ENCODE measurements around the gene RSU1. TPM values are rescaled to one million over a fixed set of nuclear protein-coding genes. Genes with fewer than 3 reads are reported as not detected.

RSU1 gene
- polyA plus RNA-seq, 2 of the 4 experiments (the other 2 are of a cell fraction) = 99.3 to 114 TPM

GRCh38 chr10:16748749-16749148, 68.5 kb downstream of the RSU1 start:
- Histone ChIP-seq H3K9me3 (no peaks in the 10 kb centered on the region), H3K4me2 (no peak overlapping the region), H3K27ac (no peak overlapping the region), H3K4me1 (no peaks in the 10 kb centered on the region), H3K4me3 (no peak overlapping the region)
- CTCF ChIA-PET = interaction anchor here (0.6 kb wide), 1 partner anchor 605 kb away, joined by 3 read pairs; no protein-coding TSS in a partner anchor
- ATAC-seq (no peak), FAIRE-seq (no peak), DNase-seq (ENCODE audit: low read depth in 1 of 2, low spot score in 1 of 2) (no peak)
- 88% methylated on average over 7 of the region's 7 CpGs for WGBS (ENCODE audit: missing lambda C conversion rate)
- POLR2A ChIA-PET = no interaction called here
- TF ChIP-seq RAD21 (conservative IDR thresholded peaks at IDR 0.05 in 1 of 2, IDR thresholded peaks at IDR 0.05 in 1 of 2) (no peak), FOSL2 (IDR thresholded peaks at IDR 0.05) (no peak), FOSL2 (CRISPR knock-in tag; IDR thresholded peaks at IDR 0.05) (no peak), NPAS2 (CRISPR knock-in tag; IDR thresholded peaks at IDR 0.05; ENCODE audit: borderline replicate concordance) (no peak), ZC3H11A (IDR thresholded peaks at IDR 0.05) (no peak), GATA3 (IDR thresholded peaks at IDR 0.05; ENCODE audit: borderline replicate concordance) (no peak), SREBF2 (IDR thresholded peaks at IDR 0.05) (no peak), POLR2AphosphoS2 (conservative IDR thresholded peaks at IDR 0.05; ENCODE audit: low read length) (no peak), RNF2 (IDR thresholded peaks at IDR 0.05; ENCODE audit: borderline replicate concordance, low read depth) (no peak), TP53 (CRISPR knock-in tag; IDR thresholded peaks at IDR 0.05) (no peak), NFE2L2 (conservative IDR thresholded peaks at IDR 0.05; ENCODE audit: low read length) (no peak), RFX5 (IDR thresholded peaks at IDR 0.05) (no peak), HDAC2 (IDR thresholded peaks at IDR 0.05) (no peak), JUN (IDR thresholded peaks at IDR 0.05) (no peak), EP300 (IDR thresholded peaks at IDR 0.05) (no peak)

DNA sequence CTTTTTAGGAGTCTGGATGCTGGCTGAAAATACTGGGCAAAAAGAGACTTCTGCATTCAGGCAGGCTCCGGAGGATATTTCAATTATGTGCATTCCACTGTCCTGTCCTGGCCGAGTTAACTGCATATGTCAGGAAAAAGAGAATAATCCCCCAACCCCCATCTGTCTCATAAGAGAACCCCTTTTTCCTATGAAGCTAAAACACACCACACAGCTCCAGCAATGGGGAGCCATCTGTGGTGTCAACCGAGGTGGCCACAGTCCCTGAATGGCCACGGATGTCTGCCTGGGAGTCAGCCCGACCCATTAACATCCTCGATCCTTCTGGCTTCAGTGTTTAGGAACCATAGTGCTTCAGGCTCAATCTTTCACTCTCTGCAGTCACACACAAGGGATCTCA, 70.4 kb downstream of the RSU1 start:
- Histone ChIP-seq H3K4me2 (no peak overlapping the region), H3K27ac (no peak overlapping the region), H3K9me3 (no peaks in the 10 kb centered on the region), H3K4me3 (no peak overlapping the region), H3K4me1 (no peaks in the 10 kb centered on the region)
- DNase-seq (ENCODE audit: low read depth in 1 of 2, low spot score in 1 of 2) (no peak), ATAC-seq (no peak), FAIRE-seq (no peak)
- CTCF ChIA-PET = interaction anchor here (0.6 kb wide), 1 partner anchor 1162 kb away, joined by 3 read pairs; no protein-coding TSS in a partner anchor
- TF ChIP-seq, protein P1, sequence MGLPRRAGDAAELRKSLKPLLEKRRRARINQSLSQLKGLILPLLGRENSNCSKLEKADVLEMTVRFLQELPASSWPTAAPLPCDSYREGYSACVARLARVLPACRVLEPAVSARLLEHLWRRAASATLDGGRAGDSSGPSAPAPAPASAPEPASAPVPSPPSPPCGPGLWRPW (IDR thresholded peaks at IDR 0.05) = no peak
- TF ChIP-seq RFX5 (IDR thresholded peaks at IDR 0.05) (no peak), PHF8 (IDR thresholded peaks at IDR 0.05; ENCODE audit: borderline replicate concordance, low read depth) (no peak), BCL3 (IDR thresholded peaks at IDR 0.05) (no peak), ZNF302 (CRISPR knock-in tag; IDR thresholded peaks at IDR 0.05) (no peak), HOXB13 (CRISPR knock-in tag; IDR thresholded peaks at IDR 0.05; ENCODE audit: low read depth) (no peak), NR3C1 (IDR thresholded peaks at IDR 0.05) (no peak), POLR2A (IDR thresholded peaks at IDR 0.05; ENCODE audit: low read length) (no peak), KDM5A (IDR thresholded peaks at IDR 0.05) (no peak), HOXB5 (CRISPR knock-in tag; IDR thresholded peaks at IDR 0.05) (no peak)
- TF ChIP-seq, protein P2, sequence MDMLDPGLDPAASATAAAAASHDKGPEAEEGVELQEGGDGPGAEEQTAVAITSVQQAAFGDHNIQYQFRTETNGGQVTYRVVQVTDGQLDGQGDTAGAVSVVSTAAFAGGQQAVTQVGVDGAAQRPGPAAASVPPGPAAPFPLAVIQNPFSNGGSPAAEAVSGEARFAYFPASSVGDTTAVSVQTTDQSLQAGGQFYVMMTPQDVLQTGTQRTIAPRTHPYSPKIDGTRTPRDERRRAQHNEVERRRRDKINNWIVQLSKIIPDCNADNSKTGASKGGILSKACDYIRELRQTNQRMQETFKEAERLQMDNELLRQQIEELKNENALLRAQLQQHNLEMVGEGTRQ (IDR thresholded peaks at IDR 0.05) = no peak
- TF ChIP-seq, protein P3, sequence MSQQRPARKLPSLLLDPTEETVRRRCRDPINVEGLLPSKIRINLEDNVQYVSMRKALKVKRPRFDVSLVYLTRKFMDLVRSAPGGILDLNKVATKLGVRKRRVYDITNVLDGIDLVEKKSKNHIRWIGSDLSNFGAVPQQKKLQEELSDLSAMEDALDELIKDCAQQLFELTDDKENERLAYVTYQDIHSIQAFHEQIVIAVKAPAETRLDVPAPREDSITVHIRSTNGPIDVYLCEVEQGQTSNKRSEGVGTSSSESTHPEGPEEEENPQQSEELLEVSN (IDR thresholded peaks at IDR 0.05; ENCODE audit: borderline replicate concordance, low read depth) = no peak
- 83% methylated on average over 6 of the region's 6 CpGs for WGBS (ENCODE audit: missing lambda C conversion rate)
- POLR2A ChIA-PET = no interaction called here

Measured in A549 (cell line).